PC-9 (cell line): ENCODE data around the gene ATXN1.

Experiments used
- CTCF ChIP-seq: fragments of 200-600 bp; sonication (generic); conservative IDR thresholded peaks from 2 replicates; pipeline ENCODE4 v1.6.1; 2017; ENCODE audit warnings: mixed run types, antibody characterized with exemption, mild to moderate bottlenecking, moderate library complexity
- EZH2 ChIP-seq: fragments of 200-600 bp; sonication (generic); IDR thresholded peaks from 2 replicates; pipeline ENCODE4 v1.8.0; 2017; ENCODE audit warnings: antibody characterized with exemption, low read depth

GRCh38 chr6:16321826-16322225 is 439.4 kb downstream of the ATXN1 start:
- TF ChIP-seq CTCF (no peak), EZH2 (no peak)
